ENCODE data around the gene IGHMBP2. TPM values are rescaled to one million over a fixed set of nuclear protein-coding genes. Genes with fewer than 3 reads are reported as not detected.

IGHMBP2 gene
- total RNA-seq, 4 donors from 2014 or later = 22.9 to 55.0 (median 30.3) TPM

GRCh38 chr11:68950762-68951161 is 47.1 kb downstream of the IGHMBP2 start:
- Histone ChIP-seq H3K4me3 (no peak overlapping the region), H3K27ac (no peak overlapping the region), H3K9me3 (no peaks in the 10 kb centered on the region), H3K27me3 (no peaks in the 10 kb centered on the region), H3K4me1 (peaks cover 20% of the 10 kb centered on the region), H3K36me3 (no peaks in the 10 kb centered on the region)
- no peak for TF ChIP-seq CTCF (IDR thresholded peaks at IDR 0.05)
- no peak for TF ChIP-seq EP300 (IDR thresholded peaks at IDR 0.05)
- no peak for TF ChIP-seq POLR2A (IDR thresholded peaks at IDR 0.05)
- TF ChIP-seq POLR2AphosphoS5 (IDR thresholded peaks at IDR 0.05) = no peak
- WGBS = 75% methylated on average over 9 of the region's 9 CpGs
- DNase-seq (ENCODE audit: low spot score in 2 of 2) = no peak

- Histone ChIP-seq H3K9me3 (no peaks in the 10 kb centered on the region), H3K27me3 (no peaks in the 10 kb centered on the region), H3K4me1 (peaks cover 10% of the 10 kb centered on the region), H3K27ac (no peak overlapping the region), H3K4me3 (no peak overlapping the region), H3K36me3 (no peaks in the 10 kb centered on the region)
- TF ChIP-seq CTCF (IDR thresholded peaks at IDR 0.05) = no peak
- no peak for TF ChIP-seq POLR2A (IDR thresholded peaks at IDR 0.05)
- WGBS = 31% methylated on average over 24 of the region's 30 CpGs
- DNase-seq (ENCODE audit: low spot score in 2 of 2) = no peak
Observed at GRCh38 chr11:68954836-68955606, 51.3 kb downstream of the IGHMBP2 start.

GRCh38 chr11:68955607-68955958 is 51.9 kb downstream of the IGHMBP2 start:
- no peaks in the 10 kb centered on the region for H3K36me3 ChIP-seq
- H3K4me1 ChIP-seq = peaks cover 10% of the 10 kb centered on the region
- no peaks in the 10 kb centered on the region for H3K9me3 ChIP-seq
- TF ChIP-seq POLR2A (IDR thresholded peaks at IDR 0.05) (no peak), CTCF (IDR thresholded peaks at IDR 0.05) (no peak), EP300 (IDR thresholded peaks at IDR 0.05) (no peak), POLR2AphosphoS5 (IDR thresholded peaks at IDR 0.05) (no peak)
- no peaks in the 10 kb centered on the region for H3K27me3 ChIP-seq
- H3K4me3 ChIP-seq = no peak overlapping the region
- WGBS = 32% methylated on average over 4 of the region's 5 CpGs
- no peak for DNase-seq (ENCODE audit: low spot score in 2 of 2)
- H3K27ac ChIP-seq = no peak overlapping the region

- 23% methylated on average over 10 of the region's 12 CpGs for WGBS
Observed at GRCh38 chr11:68956142-68956541, 52.5 kb downstream of the IGHMBP2 start.

More at GRCh38 chr11:68956142-68956541, 52.5 kb downstream of the IGHMBP2 start:
- TF ChIP-seq CTCF (IDR thresholded peaks at IDR 0.05) = peak in 1 of 2 donors; percentile 17
- TF ChIP-seq EP300 (IDR thresholded peaks at IDR 0.05) = no peak
- TF ChIP-seq POLR2A (IDR thresholded peaks at IDR 0.05) = no peak
- TF ChIP-seq POLR2AphosphoS5 (IDR thresholded peaks at IDR 0.05) = no peak
- Histone ChIP-seq H3K9me3 (no peaks in the 10 kb centered on the region), H3K27ac (no peak overlapping the region), H3K36me3 (no peaks in the 10 kb centered on the region), H3K4me1 (peaks cover 10% of the 10 kb centered on the region), H3K4me3 (no peak overlapping the region), H3K27me3 (no peaks in the 10 kb centered on the region)
- no peak for DNase-seq (ENCODE audit: low spot score in 2 of 2)

Data from suprapubic skin (tissue), 4 donors.